Measurements from ENCODE around the gene RPS6KL1. TPM values are rescaled to one million over a fixed set of nuclear protein-coding genes. Genes with fewer than 3 reads are reported as not detected.

RPS6KL1 gene
- polyA plus RNA-seq, 1 donor from 2014 or later: 147 TPM

- H3K27ac ChIP-seq (ENCODE audit: low read length): no peak overlapping the region
- no peaks in the 10 kb centered on the region for H4K20me1 ChIP-seq (ENCODE audit: insufficient read depth)
- H3K9me2 ChIP-seq (ENCODE audit: insufficient read depth, low read length): no peaks in the 10 kb centered on the region
- H3K4me3 ChIP-seq (ENCODE audit: low read length): no peak overlapping the region
- H3K79me2 ChIP-seq (replicated peaks; ENCODE audit: insufficient read depth, low read length): no peaks in the 10 kb centered on the region
- H3K27me3 ChIP-seq (ENCODE audit: insufficient read depth, low read depth, low read length): no peaks in the 10 kb centered on the region
- no peak for TF ChIP-seq TAF1 (IDR thresholded peaks at IDR 0.05; ENCODE audit: low read depth)
- TF ChIP-seq RAD21 (conservative IDR thresholded peaks at IDR 0.05): no peak
- TF ChIP-seq SMC3 (conservative IDR thresholded peaks at IDR 0.05; ENCODE audit: poor library complexity): no peak
- no peak for TF ChIP-seq REST (IDR thresholded peaks at IDR 0.05; ENCODE audit: borderline replicate concordance)
- no peak for TF ChIP-seq CTCF (IDR thresholded peaks at IDR 0.05; ENCODE audit: poor library complexity, severe bottlenecking)
- no peak for TF ChIP-seq POLR2AphosphoS5 (IDR thresholded peaks at IDR 0.05)
- no peak for TF ChIP-seq EZH2 (IDR thresholded peaks at IDR 0.05; ENCODE audit: borderline replicate concordance, insufficient read depth, low read length, poor library complexity, severe bottlenecking)
- TF ChIP-seq EP300 (conservative IDR thresholded peaks at IDR 0.05; ENCODE audit: poor library complexity, severe bottlenecking): no peak
- TF ChIP-seq MXI1 (conservative IDR thresholded peaks at IDR 0.05; ENCODE audit: poor library complexity, severe bottlenecking): no peak
- no peak overlapping the region for H3K4me2 ChIP-seq (ENCODE audit: low read length)
- H3K9me3 ChIP-seq (ENCODE audit: low read length): no peaks in the 10 kb centered on the region
- no peak overlapping the region for H3K9ac ChIP-seq (ENCODE audit: low read length)
- no peak overlapping the region for H2AFZ ChIP-seq (ENCODE audit: low read depth, low read length)
- H3K36me3 ChIP-seq (ENCODE audit: insufficient read depth, low read length): no peaks in the 10 kb centered on the region
- H3F3A ChIP-seq (ENCODE audit: insufficient read depth, low read length, poor library complexity, severe bottlenecking): no peaks in the 10 kb centered on the region
These were observed 18.6 kb upstream of the RPS6KL1 start for GRCh38 chr14:74941676-74942097.

GRCh38 chr14:74940956-74941565, 18.0 kb upstream of the RPS6KL1 start:
- no peak overlapping the region for H3K9ac ChIP-seq (ENCODE audit: low read length)

More at GRCh38 chr14:74940956-74941565, 18.0 kb upstream of the RPS6KL1 start:
- Histone ChIP-seq H3K9me2 (ENCODE audit: insufficient read depth, low read length) (no peaks in the 10 kb centered on the region), H2AFZ (ENCODE audit: low read depth, low read length) (no peak overlapping the region), H3K36me3 (ENCODE audit: insufficient read depth, low read length) (no peaks in the 10 kb centered on the region), H3K79me2 (replicated peaks; ENCODE audit: insufficient read depth, low read length) (no peaks in the 10 kb centered on the region), H3F3A (ENCODE audit: insufficient read depth, low read length, poor library complexity, severe bottlenecking) (no peaks in the 10 kb centered on the region), H3K4me3 (ENCODE audit: low read length) (no peak overlapping the region), H3K4me2 (ENCODE audit: low read length) (no peak overlapping the region), H3K9me3 (ENCODE audit: low read length) (no peaks in the 10 kb centered on the region), H3K27ac (ENCODE audit: low read length) (no peak overlapping the region), H4K20me1 (ENCODE audit: insufficient read depth) (no peaks in the 10 kb centered on the region), H3K27me3 (ENCODE audit: insufficient read depth, low read depth, low read length) (no peaks in the 10 kb centered on the region)
- no peak for TF ChIP-seq TAF1 (IDR thresholded peaks at IDR 0.05; ENCODE audit: low read depth)
- TF ChIP-seq RAD21 (conservative IDR thresholded peaks at IDR 0.05): no peak
- no peak for TF ChIP-seq EP300 (conservative IDR thresholded peaks at IDR 0.05; ENCODE audit: poor library complexity, severe bottlenecking)
- TF ChIP-seq REST (IDR thresholded peaks at IDR 0.05; ENCODE audit: borderline replicate concordance): no peak
- TF ChIP-seq MXI1 (conservative IDR thresholded peaks at IDR 0.05; ENCODE audit: poor library complexity, severe bottlenecking): no peak
- no peak for TF ChIP-seq EZH2 (IDR thresholded peaks at IDR 0.05; ENCODE audit: borderline replicate concordance, insufficient read depth, low read length, poor library complexity, severe bottlenecking)
- no peak for TF ChIP-seq SMC3 (conservative IDR thresholded peaks at IDR 0.05; ENCODE audit: poor library complexity)
- no peak for TF ChIP-seq POLR2AphosphoS5 (IDR thresholded peaks at IDR 0.05)
- no peak for TF ChIP-seq CTCF (IDR thresholded peaks at IDR 0.05; ENCODE audit: poor library complexity, severe bottlenecking)
